Epidermal melanocyte (primary cell): ENCODE measurements around the gene SRRD.

ENCODE experiments used
- DNase-seq: peaks from one replicate; pipeline ENCODE4 v3.0.0; 2011; ENCODE audit warnings: low spot score; ENCODE audit not compliant: insufficient read length

Gene SRRD

GRCh38 chr22:26481694-26482093, 2.0 kb upstream of the SRRD start:
- DNase-seq = no peak

GRCh38 chr22:26482161-26482560, 1.5 kb upstream of the SRRD start:
- no peak for DNase-seq

GRCh38 chr22:26483043-26483438, 636 bp upstream of the SRRD start:
- DNase-seq = no peak

GRCh38 chr22:26484360-26484706, 656 bp downstream of the SRRD start:
- no peak for DNase-seq

GRCh38 chr22:26485013-26485412, 1.3 kb downstream of the SRRD start:
- no peak for DNase-seq

- DNase-seq = no peak
Measured at GRCh38 chr22:26485806-26486390, 2.2 kb downstream of the SRRD start.

- DNase-seq = no peak
Measured at GRCh38 chr22:26486394-26486793, 2.7 kb downstream of the SRRD start.

- DNase-seq = no peak
Measured at GRCh38 chr22:26487996-26488395, 4.3 kb downstream of the SRRD start.

- peak; percentile 65 for DNase-seq
Measured at GRCh38 chr22:26489447-26490036, 5.9 kb downstream of the SRRD start.

GRCh38 chr22:26492220-26492619, 8.5 kb downstream of the SRRD start:
- no peak for DNase-seq

- DNase-seq = no peak
Measured at GRCh38 chr22:26494506-26494905, 10.8 kb downstream of the SRRD start.

- DNase-seq = no peak
Measured at GRCh38 chr22:26496456-26496855, 12.8 kb downstream of the SRRD start.

- no peak for DNase-seq
Measured at GRCh38 chr22:26499188-26499703, 15.6 kb downstream of the SRRD start.

- no peak for DNase-seq
Measured at GRCh38 chr22:26501996-26502395, 18.3 kb downstream of the SRRD start.

- DNase-seq = no peak
Measured at GRCh38 chr22:26502688-26503561, 19.2 kb downstream of the SRRD start.

GRCh38 chr22:26503758-26504157, 20.1 kb downstream of the SRRD start:
- peak; percentile 64 for DNase-seq

GRCh38 chr22:26508148-26508547, 24.5 kb downstream of the SRRD start:
- no peak for DNase-seq

- DNase-seq = peak; percentile 96
Measured at GRCh38 chr22:26512149-26512793, 28.6 kb downstream of the SRRD start, which contains the start of gene TFIP11. Gene TFIP11 (minus strand): TSS chr22:26512473. CDS start chr22:26510272, 2,201 bp downstream.

GRCh38 chr22:26513838-26514237, 30.2 kb downstream of the SRRD start:
- no peak for DNase-seq

GRCh38 chr22:26514419-26515161, 30.9 kb downstream of the SRRD start:
- no peak for DNase-seq

GRCh38 chr22:26515931-26516330, 32.3 kb downstream of the SRRD start:
- no peak for DNase-seq
